HG03095 (cell line): ENCODE results near the gene TOMM22.

Experiments used
- ATAC-seq: cut with Tn5 transposase; IDR thresholded peaks from one replicate; pipeline ENCODE4 v1.9.1; 2021; ENCODE audit warnings: moderate library complexity; ENCODE audit not compliant: unreplicated experiment

TOMM22 gene

DNA sequence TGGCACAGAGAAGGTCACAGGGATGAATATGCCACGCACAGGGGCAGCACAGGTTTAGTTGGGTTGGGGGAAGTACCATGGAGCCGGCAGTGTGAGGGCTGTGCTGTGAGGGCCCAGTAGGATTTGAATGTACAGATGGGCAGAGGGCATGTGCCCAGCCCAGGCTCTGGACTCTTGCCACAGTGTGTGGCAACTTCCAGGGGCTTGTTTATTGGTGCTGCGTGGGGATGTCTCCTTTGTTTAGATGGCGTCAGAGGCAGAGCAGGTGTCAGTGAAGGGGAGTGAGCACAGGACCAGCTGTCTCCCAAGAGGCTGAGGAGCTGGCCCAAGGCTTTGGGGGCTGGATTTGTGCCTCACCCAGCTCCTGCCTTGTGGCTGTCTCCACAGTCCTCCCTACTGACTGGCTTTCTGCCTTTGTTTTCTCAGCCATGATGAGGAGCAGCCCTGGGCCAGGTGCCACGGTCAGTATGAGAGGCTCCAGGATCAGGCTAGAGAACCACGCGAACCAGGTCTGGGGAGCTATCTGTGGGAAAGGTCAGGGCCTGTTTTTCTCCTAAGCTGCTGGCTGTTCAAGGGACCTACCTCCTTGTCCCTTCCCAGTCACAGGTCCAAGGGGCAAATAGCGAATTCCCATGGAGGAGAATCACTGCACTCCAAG, 52.1 kb downstream of the TOMM22 start:
- no peak for ATAC-seq

DNA sequence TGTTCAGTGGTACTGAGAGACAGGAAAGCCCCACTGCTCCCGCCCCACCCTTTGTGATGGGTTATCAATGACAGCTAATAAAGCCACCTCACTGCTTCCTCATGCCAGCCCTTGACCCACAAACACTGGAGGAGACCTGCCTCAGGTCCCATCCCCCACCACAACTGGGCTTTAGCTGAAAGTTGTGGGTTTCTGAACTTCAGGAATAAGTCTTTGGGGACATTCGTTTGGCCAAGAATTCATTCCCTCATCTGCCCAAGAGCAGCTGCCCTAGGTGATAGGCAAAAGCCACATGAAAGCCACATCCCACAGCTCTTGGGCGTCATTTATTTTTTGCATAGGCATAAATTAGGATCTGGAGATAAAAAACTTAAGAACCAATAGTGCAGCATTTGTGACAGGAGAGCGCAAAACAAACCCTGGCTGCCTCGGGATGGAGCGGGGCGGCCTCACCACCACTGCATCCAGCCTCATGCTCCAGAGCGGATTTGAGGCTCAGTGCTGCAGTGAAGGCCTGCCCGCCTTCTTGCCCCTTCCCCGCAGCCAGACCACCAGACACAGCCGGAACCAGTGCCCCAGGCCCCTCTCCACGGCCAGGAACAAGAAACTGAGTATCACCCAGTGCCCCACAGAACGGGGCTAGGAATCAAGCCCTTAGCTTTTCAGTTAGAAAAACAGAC, 52.8 kb downstream of the TOMM22 start:
- no peak for ATAC-seq
